NCI-H345 treated with DMSO at 0.1 percent for 48 hours (cell line): ENCODE measurements around the gene SLFN14.
A peak's percentile ranks its signal among the peaks of the same experiment; 100 is the strongest.
"Not testable (repeated sequence)": the region's sequence is repeated elsewhere in the genome, so short reads cannot be mapped to it uniquely, and the experiment has no call there.

ENCODE experiments used
- DNase-seq: peaks from one replicate; lab custom pipeline; 2025; ENCODE audit not compliant: unreplicated experiment; lab: John Stamatoyannopoulos, UW

The SLFN14 gene

DNA sequence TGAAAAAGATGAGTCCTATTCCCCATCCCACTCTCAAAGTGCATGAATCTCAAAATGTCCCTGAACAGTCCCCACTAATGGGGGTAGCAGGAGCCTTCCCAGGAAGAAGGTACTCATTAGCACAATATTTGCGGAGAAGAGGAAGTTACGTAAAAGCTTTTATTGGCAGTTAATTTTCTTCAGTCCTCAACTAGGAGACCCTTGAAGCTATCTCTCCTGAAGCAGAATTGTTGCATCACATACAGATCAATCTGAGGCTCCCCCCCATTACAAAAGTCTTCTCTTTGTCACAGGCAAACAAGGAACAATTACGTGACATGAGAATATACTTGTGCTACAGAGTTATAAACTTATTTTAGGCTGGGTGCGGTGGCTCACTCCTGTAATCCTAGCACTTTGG is 37.3 kb downstream of the SLFN14 start:
- no peak for DNase-seq

DNA sequence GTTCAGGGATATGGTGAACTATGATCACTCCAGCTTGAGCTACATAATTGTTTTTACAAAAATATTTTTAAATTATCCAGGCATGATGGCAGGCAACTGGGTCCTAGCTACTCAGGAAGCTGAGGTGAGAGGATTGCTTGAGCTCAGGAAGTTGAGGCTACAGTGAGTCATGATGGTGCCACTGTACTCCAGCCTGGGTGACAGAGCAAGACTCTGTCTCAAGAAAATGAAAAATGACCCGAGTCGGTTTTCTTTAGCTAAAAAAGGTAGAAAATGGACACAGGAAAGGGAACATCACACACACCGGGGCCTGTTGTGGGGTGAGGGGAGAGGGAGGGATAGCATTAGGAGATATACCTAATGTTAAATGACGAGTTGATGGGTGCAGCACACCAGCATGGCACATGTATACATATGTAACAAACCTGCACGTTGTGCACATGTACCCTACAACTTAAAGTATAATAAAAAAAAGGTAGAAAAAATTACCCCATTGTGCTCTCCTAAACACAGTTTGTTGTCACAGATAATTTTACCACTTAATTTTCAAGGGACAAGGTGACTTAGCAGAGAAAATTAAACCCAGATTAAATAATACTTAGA is 38.9 kb downstream of the SLFN14 start:
- not testable (repeated sequence) for DNase-seq

DNA sequence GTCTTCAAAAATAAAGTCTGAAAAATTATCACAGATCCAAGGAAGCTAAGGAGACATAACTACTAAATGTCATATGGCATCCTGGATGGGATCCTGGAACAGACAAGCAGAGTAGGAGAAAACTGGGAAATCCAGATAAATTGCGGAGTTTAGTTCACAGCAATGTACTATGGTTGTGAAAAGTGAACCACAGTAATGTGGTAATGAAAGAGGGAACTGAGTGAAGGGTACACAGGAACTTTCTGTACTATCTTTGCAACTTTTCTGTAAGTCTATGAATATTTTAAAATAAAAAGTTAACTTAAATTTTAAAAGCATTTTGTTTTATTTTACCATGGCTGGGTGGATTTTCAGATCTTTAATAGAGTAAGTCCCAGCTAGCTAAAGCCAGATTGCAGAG is 39.5 kb downstream of the SLFN14 start:
- DNase-seq, result no peak

DNA sequence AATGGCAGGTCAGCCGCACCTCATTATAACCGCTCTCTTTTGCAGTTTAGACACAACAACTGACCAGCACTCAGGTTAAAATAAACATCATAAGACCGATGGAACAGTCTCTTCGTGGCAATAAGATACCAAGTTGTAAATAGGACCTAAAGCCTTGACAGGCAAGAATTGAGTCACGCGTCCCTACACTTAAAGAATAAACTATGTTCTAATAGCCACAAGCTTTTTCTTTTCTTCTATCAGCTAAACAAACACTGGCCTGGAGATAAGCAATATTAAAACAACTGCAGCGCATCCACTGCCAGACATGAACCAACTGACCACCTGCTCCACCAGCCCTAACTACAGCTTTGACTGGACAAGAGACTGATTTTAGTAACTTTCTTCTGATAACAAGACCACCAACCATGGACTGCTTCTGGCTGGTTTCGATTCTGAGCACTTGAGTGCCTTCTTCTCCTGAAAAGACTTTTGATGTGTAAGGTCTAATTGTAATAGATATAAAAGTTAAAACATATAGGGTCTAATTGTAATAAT is 40.6 kb downstream of the SLFN14 start:
- DNase-seq, result no peak

DNA sequence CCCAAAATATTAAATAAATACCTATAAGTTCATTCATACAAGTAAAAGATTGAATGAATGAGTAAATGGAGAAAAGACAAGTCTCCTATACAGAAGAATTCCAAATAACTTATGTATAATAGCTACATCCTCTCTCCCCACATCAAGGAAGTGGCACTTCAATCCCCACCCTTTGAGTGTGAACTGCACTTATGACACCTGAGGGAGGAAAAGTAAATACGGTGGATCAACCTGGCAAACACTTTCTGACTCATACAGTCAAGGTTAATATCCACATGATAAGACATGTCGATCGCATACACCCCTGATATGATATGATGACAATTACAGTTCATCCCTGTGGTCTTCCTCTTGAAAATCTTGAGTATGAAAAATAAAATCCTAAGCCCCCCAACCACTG is 41.2 kb downstream of the SLFN14 start:
- peak; percentile 6 for DNase-seq

DNA sequence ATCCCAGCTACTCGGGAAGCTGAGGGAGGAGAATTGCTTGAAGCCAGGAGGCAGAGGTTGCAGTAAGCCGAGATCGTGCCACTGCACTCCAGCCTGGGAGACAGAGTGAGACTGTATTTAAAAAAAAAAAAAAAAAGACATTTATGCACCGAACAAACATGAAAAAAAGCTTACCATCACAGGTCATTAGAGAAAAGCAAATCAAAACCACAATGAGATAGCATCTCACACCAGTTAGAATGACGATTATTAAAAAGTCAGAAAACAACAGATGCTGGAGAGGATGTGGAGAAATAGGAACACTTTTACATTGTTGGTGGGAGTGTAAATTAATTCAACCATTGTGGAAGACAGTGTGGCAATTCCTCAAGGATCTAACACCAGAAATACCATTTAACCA is 42.2 kb downstream of the SLFN14 start:
- DNase-seq, result not testable (repeated sequence)

DNA sequence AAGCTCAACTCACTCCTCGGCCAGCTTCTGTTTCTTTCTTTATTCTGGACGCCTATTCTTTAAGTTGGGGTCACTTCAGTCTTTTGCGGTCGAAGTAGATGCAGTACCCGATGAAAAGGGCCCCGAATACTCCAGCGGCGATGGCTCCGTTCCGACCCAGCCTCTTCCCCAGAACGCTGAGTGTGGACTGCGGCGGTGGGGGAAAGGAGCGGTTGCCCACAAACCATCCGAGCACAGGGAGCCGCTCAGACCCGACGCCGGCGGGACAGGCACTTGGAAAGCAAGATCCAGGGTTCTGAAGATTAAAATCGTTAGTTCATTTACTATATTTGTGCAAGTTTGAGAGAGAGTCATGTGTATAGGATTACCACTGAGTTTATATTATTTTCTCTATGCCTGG is 45.6 kb downstream of the SLFN14 start:
- DNase-seq, result no peak

DNA sequence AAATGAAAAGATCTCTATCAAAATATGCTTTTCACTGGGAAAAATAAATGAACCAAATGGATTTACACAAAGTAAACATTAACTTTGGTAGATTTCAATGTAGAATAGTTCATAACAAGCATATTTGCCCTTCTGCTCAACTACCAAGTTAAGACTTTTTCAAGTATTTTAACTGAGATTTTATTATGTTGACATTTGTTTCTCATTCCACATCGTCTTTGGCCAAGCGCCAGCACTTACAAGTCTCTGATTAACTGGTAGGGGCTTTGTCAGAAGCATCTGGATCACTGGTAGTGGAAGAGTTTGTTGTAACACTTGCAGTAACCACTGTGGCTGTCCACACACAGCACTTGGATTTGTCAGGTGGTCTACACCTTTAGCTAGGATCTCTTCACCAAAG is 46.1 kb downstream of the SLFN14 start:
- DNase-seq, result no peak
